Stimulated activated CD4-positive, alpha-beta T cell treated with anti-CD3 and anti-CD28 coated beads, TNF-alpha, amount 100 ng/mL, for 4 hours (primary cell): Measurements from ENCODE around the gene CDO1.
A peak's percentile ranks its signal among the peaks of the same experiment; 100 is the strongest.

Source experiments
- DNase-seq, 3 experiments: peaks; one replicate each; pipeline ENCODE4 v3.0.0-alpha.2; 2020; ENCODE audit warnings: low read depth in 3 of 3

Gene CDO1

DNA sequence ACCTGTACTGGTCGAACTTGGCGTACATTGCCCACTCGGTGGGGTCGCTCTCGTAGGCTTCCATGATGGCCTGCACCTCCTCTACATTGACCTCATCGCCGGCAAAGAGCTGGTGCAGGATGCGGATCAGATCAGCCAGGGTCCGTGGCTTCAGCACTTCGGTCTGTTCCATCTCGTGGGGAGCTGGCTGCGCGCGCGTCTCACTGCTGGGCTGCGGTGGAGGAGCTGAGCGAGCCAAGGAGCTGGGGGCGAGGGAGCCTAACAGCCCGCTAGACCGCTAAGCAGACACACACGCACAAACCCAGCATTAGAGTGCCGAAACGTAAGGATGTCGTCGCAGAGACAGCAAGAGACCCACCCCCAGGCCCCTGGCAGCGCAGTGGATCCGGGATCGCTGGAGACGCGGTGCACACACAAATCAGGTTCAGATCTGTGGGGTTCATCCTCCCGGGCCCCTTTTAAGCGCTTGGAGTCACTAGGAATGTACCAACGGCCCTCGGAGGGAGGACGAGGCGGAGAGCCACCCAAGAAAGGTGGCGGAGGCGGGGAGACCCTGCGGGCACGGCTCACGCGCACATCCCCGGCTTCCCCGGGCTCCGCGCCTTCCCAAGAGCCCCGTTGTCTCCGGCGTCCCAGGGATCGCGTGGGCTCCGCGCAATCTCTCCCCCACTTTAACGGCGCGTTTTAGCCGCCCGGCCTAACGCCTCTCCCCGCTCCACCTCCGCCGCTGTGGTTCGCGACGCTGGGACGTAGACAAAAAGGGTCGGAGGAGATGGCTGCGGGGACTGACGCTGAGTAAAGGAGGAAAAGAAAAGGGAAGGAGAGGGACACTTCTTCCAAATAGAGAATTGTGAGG lies at the start of gene CDO1:
Gene CDO1, minus strand, starts transcription at position 434 of the 856 bp plus-strand sequence. Its CDS starts 262 bp downstream, at position 172.
- no peak for DNase-seq

DNA sequence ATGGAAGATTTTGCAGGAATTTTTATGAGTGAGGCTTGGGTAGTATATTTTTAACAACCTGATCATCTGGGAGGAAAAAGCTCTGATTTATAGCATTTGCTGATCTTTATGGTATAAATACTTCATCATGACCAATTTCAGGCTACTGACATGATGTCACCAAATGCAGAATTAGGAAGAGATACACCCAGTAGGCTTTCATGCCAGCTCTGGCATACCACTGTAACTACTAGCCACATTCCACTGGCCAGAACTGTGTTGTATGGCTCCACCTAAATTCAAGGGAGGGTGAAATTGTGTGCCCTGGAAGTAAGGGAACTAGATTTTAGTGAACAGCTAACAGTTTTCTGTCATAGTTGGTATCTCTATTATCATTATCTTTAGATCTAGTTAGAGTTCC lies 42.9 kb upstream of the CDO1 start:
- no peak for DNase-seq

DNA sequence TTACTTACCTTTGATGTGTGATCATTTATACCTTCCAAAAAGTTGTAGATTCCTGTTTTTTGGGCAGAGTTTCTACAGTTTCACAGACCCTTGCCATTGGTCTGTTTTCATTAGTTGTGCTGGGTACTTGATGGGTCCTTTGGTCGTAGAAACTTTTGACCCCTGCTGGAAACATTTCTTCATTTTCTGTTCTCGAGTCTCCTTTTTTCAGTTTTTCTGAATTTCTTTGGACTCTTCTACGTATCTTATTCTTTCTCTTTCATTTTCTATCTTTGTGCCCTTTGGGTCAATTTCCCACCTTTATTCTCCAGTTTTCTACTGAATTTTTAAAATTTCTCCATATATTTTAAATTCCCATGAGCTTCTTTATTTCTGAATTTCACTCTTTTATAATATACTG lies 41.9 kb upstream of the CDO1 start:
- no peak for DNase-seq

DNA sequence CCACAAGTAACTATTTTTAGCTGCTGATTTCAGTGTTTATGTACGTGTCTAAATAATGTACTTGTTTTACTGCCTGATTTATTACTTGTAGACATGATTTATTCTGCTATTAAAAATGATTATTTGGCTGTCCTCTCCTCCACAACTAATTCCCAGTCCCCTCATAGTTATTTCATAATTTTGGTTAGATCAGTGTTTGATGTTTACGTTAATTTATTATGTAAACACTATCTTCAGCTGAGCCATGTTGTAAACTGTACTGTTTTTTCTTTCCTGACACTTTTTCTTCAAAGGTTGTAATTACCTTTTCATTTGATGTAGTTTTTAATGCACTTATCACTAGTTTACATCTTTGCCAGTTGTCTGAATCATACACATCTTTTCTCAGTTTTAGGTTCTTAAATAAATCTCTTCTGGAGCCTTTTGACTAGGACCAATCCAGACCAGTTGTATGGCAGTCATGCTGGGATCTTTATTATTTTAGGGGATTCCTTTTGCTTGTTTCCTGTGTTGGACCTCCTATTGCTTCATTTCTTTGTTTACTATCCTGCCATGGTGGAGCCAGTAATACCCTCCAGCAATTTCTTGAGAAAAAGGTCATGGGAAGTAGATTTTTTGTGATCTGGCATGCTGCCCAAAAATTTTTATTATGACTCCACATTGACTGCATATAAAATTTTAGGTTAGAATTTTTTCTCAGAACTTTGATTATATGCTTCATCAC lies 41.3 kb upstream of the CDO1 start:
- no peak for DNase-seq

DNA sequence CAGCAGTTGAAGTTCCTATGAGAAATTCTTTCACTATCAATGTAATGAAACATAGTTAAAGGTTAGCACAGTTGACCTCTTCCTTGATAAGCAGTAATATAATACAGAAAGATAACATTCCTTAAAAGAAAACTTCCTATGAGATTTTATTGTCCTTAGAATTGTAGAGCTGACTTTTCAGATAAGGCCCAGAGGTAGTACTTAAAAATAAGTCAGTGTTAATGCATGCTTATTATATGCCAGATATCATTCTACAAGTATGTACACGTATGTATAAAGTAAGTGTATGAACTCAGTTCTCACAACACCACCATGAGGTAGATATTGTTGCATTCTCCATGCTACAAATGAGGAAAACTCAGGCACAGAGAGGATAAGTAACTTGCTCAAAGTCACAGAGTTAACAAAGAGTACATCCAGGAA lies 40.6 kb upstream of the CDO1 start:
- DNase-seq, result no peak

DNA sequence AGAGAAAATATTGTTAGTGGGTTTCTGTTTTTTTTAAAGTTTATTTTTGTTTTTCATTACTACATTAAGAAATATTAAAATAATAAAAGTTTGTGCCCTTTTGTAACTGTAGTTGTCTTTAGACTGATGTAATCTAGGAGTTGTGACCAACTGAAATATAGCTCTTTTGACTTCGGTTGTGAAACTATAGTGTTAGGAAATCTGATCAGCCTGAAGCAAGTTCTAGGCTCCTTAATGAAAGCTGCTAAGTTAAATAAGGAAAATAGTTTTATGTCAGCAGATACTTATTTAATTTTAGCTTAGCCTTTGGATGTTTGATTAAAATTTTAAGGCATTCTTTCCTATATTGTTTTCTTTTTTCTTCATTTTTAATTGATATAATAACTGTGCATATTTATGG lies 39.5 kb upstream of the CDO1 start:
- no peak for DNase-seq

DNA sequence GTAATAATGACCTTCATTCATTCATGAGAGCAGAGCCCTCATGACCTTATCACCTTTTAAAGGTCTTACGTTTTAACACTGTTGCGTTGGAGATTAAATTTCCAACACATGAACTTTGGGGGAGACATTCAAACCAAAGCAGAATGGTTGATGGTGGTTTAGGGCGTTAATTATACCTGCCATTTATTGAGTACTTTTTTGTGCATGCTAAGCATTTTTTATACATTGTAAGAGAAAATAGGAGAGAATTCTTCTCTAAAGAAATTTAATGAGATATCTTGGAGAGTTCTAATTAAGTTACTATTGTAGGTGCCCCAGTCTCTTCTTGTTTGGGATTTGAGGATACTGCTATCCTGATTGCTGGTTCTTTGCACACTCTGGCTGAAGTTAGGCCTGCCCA lies 37.7 kb upstream of the CDO1 start:
- no peak for DNase-seq

DNA sequence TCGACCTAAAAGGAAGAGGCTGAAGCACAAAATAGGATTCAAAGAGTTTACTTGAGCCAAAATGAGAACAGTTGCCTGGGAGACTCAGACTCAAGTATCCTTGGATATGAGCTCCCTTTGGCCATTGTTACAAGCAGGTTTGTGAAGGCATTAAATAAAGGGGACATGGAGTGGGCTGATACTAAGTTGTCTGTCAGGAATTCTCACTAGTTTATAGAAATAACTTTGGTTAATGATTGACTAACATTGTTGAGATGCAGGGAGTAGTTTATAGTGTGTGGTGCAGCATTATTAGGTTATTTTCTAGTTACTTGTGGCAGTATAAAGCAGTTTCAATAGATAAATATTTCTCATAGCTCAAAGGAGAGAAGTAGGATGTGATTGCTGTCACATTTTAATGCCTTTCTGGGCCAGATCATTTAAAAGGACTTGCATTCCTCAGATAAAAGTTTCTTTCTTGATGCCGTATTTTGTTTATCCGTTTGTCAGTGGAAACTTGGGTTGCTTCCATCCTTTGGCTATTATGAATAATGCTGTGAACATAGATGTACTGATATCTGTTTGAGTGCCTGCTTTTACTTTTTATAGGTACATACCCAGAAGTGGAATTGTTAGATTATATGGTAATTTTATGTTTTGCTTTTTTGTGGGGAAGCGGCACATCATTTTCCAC lies 34.4 kb upstream of the CDO1 start:
- DNase-seq, result no peak

DNA sequence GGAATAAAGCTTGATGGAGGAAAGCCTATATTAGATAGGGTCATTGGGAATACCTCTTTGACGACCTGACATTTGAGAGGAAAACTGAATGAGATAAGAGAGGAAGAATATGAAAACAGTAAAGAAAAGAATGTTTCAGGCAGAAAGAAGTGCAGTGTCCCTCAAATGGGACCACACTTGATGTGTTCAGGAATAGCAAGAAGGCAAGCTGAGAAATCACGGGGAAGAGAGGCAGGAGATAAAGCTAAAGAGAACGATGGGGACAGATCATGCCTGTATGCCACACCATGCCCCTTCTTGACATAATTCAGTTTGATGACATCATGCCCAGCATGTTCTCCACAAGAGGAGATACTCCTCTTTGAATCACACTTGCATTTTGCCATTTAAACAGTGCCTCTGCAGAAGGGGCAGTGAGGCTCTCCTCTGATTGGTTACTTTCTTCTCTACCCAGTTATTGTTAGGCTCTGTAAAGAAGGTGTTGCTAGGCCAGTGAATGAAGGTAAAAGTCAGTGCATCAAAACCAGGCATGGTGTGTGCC lies 32.9 kb upstream of the CDO1 start:
- DNase-seq, result no peak

DNA sequence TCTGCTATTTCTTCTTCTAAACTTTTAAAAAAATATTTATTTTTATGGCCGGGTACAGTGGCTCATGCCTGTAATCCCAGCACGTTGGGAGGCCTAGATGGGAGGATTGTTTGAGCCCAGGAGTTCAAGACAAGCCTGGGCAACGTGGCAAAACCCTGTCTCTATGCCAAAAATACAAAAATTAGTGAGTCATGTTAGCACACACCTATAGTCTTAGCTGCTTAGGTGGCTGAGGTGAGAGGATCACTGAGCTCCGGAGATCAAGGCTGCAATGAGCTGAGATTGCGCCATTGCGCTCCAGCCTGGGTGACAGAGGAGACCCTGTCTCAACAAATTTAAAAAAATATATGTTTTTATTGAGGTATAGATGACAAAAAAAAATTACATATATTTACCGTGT lies 30.8 kb upstream of the CDO1 start:
- DNase-seq, result no peak

DNA sequence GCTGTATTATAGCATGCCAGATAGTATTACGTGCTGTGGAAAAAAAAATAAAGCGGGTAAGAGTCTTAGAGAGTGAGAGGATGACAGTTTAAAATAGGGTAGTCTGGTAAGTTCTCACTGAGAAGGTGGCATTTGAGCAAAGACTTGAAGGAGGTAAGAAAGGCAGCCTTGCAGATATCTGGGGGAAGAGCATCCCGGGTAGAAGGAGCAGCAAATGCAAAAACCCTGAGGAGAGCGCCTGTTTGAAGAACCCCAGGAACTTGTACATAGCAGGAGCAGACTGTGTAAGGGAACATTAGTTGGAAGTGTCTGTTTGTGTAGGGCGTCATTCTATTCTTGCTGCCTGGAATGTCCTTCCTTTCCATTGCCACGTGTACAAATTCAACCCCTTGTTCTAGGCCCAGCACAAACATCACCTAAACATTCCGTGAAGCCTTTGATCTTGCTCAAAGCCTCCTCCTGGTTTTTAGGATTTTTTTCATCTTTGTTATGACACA lies 27.9 kb upstream of the CDO1 start:
- no peak for DNase-seq

DNA sequence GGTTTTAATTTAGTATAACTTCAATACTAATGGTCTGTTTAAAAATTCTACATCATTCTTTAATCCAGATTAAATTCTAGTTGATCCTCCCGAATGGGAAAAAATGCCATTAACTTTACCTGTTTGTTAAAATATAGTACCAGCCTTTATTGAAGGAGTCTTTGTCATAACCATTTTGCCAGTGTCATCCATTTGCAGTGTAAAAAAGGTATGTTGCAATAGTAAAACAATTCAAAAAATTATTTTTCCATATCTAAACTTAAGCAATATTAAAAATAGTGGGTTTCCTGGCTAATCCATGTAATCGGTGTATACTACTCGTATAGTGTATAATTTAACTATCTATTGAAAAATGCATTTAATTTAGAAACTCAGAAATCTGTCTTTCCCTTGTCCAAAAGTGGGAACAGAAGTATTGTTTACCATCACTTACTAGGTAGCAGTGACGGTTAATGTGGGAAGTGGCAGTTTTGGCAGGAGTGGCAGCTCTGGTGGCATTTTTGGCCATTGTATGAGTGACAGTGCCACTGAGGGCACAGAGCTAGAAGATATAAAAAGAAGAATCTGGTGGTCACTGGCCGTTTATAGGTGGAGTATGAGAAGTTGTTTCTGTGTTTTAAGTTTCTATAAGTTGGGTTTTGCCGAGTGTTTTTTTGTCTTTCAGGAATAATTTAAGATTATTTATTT lies 27.1 kb upstream of the CDO1 start:
- no peak for DNase-seq

DNA sequence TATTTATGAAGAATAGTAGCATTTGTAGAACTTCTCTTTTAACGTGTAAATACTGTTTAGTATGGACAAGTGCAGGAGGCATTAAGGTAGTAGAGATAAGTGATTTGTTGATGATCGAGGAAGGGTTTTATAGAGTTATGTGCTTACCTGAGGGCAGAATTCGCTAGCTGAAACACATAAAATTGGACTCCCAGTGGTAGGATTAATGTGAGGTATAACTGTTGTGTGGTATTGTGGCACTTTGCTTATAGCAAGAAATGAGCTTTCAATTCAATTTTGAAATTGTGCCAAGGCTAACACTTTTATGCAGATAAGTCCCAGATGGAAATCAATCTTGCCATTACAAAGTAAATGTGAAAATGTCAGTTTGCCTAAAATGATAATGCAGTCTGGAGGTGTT lies 26.5 kb upstream of the CDO1 start:
- no peak for DNase-seq

DNA sequence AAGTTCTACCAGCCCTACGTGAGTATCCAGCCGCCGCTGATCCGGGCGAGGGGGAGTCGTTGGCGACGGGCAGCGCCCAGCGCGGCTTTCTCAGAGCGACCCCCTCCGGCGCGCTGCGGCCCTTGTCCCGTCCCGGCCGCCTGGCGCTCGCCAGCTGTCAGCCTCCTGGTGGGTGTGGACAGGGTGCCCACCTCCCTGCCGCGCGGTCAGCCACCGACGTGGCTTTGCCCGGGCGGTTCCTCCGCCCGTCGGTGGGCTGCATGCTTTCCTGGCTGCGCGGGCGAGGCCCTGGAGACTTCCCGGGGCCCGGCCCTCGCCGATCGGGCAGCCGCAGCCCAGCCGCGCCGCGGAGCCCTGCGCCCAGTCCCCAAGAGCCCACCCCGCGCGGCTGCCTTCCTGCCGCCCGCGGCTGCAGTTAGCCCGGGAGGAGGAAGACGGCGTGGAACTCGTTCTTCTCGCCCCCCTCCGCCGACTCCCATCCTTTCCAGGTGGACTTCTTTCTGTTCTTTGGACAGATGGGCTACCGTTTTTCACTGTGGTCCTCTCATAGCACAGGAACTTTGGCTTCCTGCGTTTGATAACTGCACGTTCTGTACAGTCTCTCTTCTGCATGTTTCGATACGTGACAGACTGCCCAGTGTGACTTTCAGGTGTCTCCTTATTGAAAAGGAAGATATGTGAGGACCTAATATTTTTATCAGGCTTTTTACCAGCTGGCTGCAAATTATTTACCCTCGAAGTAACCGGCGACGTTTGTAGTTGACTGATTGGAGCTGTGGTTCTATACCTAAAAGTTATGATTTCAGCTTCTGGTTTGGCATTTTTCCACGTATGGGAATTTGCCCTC lies 25.9 kb upstream of the CDO1 start:
- peak in 1 of 3 experiments; percentile 22 for DNase-seq

DNA sequence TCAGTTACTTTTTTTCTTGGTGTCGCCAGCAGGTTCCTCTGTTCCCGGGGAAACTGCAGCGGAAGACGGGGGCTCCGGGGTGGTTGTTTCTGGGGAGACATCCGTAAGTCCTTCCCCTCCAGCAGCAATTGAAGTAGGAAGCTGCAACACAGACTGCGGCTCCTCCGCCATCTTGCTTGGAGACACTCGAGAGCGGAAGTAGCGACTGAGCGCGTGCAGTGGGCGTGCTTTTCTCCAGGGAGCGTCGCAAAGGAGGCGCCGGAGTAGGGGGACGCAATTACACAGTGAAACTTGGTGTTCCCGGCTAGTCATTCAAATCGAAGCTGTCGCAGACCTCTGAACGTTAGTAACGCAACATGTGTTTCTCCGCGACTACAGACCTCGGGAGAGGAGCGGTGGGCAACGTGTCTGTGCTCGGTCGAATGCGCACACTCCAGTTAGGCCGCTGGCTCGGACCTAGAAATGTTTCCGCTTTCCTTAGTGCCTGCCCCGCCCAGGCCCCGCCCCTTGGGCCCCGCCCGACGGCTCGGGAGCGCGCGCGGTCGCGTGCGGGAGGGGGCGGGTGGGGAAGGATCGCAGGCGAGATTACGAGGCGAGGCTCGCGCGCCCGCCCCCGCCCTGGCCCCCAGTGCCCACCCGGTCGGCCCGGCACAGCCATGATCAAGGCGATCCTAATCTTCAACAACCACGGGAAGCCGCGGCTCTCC lies 25.1 kb upstream of the CDO1 start, which contains the start of the genes AP3S1 and ATG12:
Gene AP3S1, plus strand, starts transcription at position 554 of the 707 bp plus-strand sequence. Its CDS starts 103 bp downstream, at position 657.
Gene ATG12, minus strand, starts transcription at position 184 of the 707 bp plus-strand sequence. Its CDS starts 13 bp downstream, at position 171.
- peak; percentile 77 to 87 (median 82) for DNase-seq

DNA sequence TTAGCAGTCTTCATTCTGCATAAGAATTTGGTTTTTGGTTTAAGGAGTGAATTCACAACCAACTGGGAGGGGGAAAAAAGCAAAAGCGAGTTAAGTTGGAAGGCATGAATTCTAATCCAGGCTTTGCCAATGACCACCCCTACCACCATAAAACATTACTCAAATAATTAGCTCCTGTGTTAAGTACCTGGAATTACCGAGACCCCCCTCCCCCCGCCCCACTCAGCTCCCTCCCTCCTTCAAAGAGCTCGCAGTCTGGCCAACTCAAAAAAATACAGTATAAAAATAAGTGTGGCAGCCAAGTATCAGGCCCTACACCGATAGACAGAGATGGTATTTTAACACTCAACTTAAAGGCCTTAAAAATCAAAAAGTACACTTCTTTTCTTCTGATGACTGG lies 24.4 kb upstream of the CDO1 start:
- DNase-seq, result no peak

DNA sequence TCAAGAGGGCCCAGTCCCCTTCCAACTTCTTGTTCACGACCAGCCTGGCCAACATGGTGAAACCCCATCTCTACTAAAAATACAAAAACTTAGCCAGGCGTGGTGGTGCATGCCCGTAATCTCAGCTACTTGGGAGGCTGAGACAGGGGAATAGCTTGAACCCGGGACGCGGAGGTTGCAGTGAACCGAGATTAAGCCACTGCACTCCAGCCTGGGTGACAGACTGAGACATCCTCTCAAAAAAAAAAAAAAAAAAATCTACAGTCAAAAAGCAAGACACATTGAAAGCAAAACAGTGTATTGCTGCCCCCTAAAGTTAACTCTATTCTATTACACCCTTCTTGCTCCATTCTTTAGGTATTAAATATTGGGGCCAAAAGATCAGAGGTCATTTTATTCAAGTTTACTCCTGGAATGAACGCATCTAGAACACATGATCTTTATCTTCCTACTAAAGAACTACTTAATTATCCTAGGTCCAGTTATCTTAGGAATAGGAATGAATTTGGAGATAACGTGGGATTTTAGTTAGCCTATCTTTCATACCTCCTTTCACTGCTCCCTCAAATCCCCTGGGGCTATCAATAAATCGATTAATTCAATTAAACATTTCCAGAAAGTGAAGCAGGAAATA lies 22.5 kb upstream of the CDO1 start:
- DNase-seq, result no peak

DNA sequence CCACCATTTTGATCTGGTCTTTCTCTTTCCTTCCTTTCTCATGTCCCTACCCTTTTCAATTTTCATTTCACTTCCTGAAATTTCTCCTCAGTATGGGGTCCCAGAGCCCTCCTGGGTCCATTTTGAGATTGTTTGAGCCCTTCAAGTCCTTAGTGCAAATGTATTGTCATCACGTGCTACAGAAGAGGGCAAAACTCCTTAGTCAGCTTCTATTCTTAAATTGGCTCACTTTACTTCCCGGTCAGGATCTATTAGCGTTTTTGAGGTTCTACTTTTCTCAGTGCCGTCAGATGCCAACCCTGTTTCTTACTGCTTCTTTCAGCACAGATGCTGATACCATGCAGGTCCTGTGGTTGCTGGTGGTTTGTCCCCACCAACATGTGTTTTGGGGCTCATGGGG lies 19.0 kb upstream of the CDO1 start:
- no peak for DNase-seq

DNA sequence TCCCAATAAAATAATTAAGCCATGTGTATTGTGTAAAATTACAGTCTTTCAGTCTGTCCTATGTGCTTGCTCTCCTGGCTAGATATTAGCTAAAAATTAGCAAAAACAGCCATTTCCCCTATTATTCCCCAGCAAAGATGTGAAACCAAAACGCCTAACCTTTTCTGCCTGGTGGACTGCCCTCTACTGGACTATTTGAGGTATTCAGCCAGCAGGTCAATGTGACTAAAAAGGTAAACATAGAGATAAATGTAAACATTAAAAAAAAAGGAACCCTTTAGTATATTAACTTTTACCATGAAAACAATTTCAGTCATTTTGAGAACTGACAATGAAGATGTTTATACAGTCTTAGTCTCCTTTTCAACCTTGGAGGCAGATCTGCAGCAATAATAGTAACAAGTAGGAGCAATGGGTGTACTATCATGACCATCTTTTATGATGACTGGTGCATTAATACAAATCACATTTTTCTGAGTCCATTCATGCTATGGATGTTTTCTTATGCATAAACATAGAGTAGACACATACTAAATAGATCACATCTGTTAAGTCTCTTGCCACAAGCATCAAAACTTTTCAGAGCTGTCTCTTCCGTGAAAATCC lies 14.8 kb upstream of the CDO1 start:
- no peak for DNase-seq
